AG04450 (cell line): Measurements from ENCODE around the gene GPR65. TPM values are rescaled to one million over a fixed set of nuclear protein-coding genes. Genes with fewer than 3 reads are reported as not detected.

Experiments used
- CTCF ChIA-PET: fragments of 300-600, 350-600 bp; formaldehyde crosslinking; extraction: SDS; loops from one replicate; lab custom pipeline; 2022; ENCODE audit warnings: antibody characterized with exemption, inconsistent platforms; lab: Charles Lee
- POLR2A ChIA-PET: fragments of 350-600 bp; formaldehyde crosslinking; extraction: SDS; loops from one replicate; lab custom pipeline; 2021; ENCODE audit warnings: antibody characterized with exemption, inconsistent platforms; lab: Yijun Ruan, JAX
- DNase-seq: peaks from one replicate; pipeline ENCODE4 v3.0.0-alpha.2; 2011; ENCODE audit warnings: low read depth, low spot score
- H3K27ac ChIP-seq: one replicate; pipeline ENCODE4 v1.5.1; 2012; ENCODE audit warnings: low read depth, low read length, control low read depth
- H3K27me3 ChIP-seq: one replicate; pipeline ENCODE4 v1.6.0; 2012; ENCODE audit warnings: low read length; ENCODE audit not compliant: control insufficient read depth, insufficient read depth
- H3K4me3 ChIP-seq: 2 replicates; pipeline ENCODE4 v1.5.1; 2011; ENCODE audit warnings: mild to moderate bottlenecking, low read depth, low read length, control low read depth
- H3K9me3 ChIP-seq: 2 replicates; pipeline ENCODE4 v1.5.1; 2012; ENCODE audit warnings: low read length; ENCODE audit not compliant: control insufficient read depth, insufficient read depth
- polyA plus RNA-seq: library from polyadenylated mRNA; depleted of rRNA; stranded (reverse); fragments of >200 nt; gene quantifications from 2 replicates; pipeline ENCODE4 v1.2.3, GENCODE V29; 2011; rRNA removed
- small RNA-seq: library from RNA; depleted of rRNA; stranded (forward); fragments of <200 nt; gene quantifications from one replicate; pipeline ENCODE3, GENCODE V24; 2012; ENCODE audit warnings: low read depth; ENCODE audit not compliant: insufficient read length
- TF ChIP-seq, protein P1 (sequence below): IDR thresholded peaks from 2 replicates; pipeline ENCODE4 v1.5.1; 2011; ENCODE audit warnings: low read depth, low read length, control low read depth, inconsistent platforms

GPR65 gene
- polyA plus RNA-seq, 1 experiment, result 0.04 TPM

DNA sequence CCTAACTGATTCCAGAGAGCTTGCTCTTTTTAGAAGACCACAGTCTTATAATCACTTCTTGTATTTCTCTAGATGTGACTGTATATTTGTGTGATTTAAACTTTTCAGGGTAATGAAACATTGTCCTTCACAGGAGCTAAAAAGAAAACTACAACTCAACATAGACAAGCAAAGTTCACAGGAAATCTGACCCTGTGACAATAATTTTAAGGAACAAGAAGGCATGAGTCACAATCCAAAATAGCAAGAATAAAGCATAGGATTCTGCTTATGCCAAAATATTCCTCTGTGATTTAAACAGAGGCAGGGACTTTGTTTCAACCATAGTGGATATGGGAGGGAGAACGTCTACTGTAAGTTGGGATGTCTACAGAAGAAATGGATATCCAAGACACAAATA is 44.3 kb downstream of the GPR65 start:
- no peak overlapping the region for H3K4me3 ChIP-seq
- no peaks in the 10 kb centered on the region for H3K9me3 ChIP-seq
- H3K27ac ChIP-seq, result no peak overlapping the region
- ChIA-PET POLR2A (no interaction called here), CTCF (interaction anchor here (0.7 kb wide), 1 partner anchor 151 kb away, joined by 3 read pairs; no protein-coding TSS in a partner anchor)
- no peaks in the 10 kb centered on the region for H3K27me3 ChIP-seq
- DNase-seq, result no peak
- TF ChIP-seq, protein P1, sequence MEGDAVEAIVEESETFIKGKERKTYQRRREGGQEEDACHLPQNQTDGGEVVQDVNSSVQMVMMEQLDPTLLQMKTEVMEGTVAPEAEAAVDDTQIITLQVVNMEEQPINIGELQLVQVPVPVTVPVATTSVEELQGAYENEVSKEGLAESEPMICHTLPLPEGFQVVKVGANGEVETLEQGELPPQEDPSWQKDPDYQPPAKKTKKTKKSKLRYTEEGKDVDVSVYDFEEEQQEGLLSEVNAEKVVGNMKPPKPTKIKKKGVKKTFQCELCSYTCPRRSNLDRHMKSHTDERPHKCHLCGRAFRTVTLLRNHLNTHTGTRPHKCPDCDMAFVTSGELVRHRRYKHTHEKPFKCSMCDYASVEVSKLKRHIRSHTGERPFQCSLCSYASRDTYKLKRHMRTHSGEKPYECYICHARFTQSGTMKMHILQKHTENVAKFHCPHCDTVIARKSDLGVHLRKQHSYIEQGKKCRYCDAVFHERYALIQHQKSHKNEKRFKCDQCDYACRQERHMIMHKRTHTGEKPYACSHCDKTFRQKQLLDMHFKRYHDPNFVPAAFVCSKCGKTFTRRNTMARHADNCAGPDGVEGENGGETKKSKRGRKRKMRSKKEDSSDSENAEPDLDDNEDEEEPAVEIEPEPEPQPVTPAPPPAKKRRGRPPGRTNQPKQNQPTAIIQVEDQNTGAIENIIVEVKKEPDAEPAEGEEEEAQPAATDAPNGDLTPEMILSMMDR, result no peak

DNA sequence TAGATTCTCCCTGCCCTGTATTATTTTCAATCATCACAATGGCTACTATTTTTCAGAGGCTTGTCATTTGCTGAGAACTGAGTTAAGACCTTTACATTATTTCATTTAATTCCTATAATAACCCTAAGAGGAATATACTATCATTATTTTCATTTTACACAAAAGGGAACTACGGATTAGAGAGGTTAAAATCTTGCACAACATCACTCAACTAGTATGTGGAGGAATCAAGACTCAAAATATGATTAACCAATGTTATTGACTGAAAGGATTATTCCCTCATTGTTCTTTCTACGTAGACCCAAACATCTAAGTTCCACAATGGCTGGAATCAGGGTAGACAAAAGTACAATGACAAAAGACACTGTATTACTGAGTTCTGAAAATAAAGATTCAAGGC is 45.0 kb downstream of the GPR65 start:
- H3K27me3 ChIP-seq, result no peaks in the 10 kb centered on the region
- no peak overlapping the region for H3K4me3 ChIP-seq
- H3K9me3 ChIP-seq, result no peaks in the 10 kb centered on the region
- TF ChIP-seq, protein P1, result no peak
- no peak overlapping the region for H3K27ac ChIP-seq
- POLR2A ChIA-PET, result no interaction called here
- DNase-seq, result no peak
- CTCF ChIA-PET, result no interaction called here

DNA sequence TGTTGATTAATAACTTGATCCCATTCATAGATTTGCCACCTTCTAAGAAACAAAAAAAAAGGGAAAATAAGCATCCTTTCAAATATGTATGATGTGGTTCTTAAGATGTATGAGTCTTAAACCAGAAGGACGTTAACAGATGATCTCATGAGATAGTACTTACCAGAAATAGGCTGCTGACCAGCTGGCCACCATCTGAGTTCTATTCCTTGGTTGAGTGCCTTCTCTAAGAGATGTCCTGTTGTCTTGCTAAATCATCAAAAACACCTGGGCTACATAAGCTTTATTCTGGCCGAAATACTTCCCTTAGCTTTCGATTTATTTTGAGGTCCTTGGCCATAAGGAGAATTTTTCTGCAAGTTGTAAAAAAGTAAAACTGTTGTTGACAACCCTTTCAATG is 55.6 kb downstream of the GPR65 start:
- TF ChIP-seq, protein P1, result no peak
- no peak for DNase-seq

DNA sequence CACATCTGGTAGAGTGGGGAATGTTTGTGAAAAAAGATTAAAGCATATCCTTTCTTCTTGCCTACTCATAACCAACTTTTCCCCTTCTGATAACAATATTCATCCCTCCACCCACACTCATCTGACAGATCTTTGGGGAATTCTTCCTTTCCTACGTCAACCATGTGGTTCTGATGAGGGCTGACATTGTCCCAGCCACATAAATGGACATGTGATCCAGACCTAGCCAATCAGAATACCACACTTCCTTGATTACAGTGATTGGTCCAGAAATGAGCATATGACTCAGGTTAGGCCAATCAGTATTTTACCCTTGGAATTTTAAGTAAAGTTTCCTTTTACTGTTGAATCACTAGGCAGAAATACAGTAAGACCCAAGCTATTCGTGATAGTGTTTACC is 58.9 kb downstream of the GPR65 start:
- no peaks in the 10 kb centered on the region for H3K9me3 ChIP-seq
- DNase-seq, result no peak
- H3K27me3 ChIP-seq, result no peaks in the 10 kb centered on the region
- ChIA-PET POLR2A (no interaction called here), CTCF (no interaction called here)
- TF ChIP-seq, protein P1, result no peak
- no peak overlapping the region for H3K4me3 ChIP-seq
- no peak overlapping the region for H3K27ac ChIP-seq

More for the DNA sequence above, 55.6 kb downstream of the GPR65 start:
- Histone ChIP-seq H3K9me3 (no peaks in the 10 kb centered on the region), H3K27me3 (no peaks in the 10 kb centered on the region), H3K27ac (no peak overlapping the region), H3K4me3 (no peak overlapping the region)
- ChIA-PET CTCF (no interaction called here), POLR2A (no interaction called here)

Small RNA genes within 50 kb of the gene (small RNA-seq; reads per million reads assigned to genes)
- gene RNU6-835P, result not detected

Other genes starting within 250 kb of the GPR65 start
- gene GALC, start 12.0 kb upstream of the GPR65 start, polyA plus RNA-seq, result 13.0 and 18.2 TPM in 2 replicates